ENCODE measurements around the gene CACNA1C. TPM values are rescaled to one million over a fixed set of nuclear protein-coding genes. Genes with fewer than 3 reads are reported as not detected.

Gene CACNA1C
- total and polyA plus RNA-seq, 2 of the 4 experiments (the other 2 are of a cell fraction) = 1.6 to 2.6 TPM

DNA sequence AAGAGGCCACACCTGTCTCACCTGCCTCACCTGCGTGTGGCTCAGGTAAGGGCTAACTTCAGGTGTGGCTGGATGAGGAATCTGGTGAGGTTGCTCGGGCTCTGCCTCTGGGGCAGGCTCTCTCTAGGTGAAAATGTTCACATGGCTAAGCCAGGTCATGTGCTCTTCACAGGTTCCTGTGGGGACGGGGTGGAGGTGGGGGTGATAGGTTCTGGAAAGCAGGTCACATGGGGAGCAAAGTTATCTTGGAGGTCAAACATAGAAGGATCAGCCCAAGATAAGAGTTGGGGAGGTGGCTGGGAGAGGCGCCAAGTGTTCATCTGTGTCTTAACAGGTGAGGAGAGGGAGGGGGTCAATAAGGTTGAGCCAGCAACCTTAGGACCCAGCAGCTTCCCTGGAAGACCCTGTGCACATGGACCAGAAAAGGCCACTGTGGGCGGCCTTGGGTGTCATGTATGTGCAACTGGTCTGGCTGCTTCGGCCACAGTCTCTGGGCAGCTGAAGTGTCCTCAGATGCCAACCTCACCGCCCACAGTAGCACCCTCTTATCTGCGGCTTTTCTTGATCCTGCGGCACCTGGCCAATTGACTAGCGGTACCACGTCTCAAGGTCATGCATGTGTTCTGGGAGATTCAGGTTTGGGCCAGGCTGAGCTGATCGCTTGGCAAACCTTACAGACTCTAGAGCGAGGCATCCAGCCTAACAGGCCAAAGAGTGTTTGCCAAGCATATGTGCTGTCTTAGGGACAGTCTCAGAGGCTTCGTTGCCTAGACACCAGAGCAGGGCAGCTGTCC, 60.5 kb downstream of the CACNA1C start (continued):
- TF ChIP-seq, protein P1, sequence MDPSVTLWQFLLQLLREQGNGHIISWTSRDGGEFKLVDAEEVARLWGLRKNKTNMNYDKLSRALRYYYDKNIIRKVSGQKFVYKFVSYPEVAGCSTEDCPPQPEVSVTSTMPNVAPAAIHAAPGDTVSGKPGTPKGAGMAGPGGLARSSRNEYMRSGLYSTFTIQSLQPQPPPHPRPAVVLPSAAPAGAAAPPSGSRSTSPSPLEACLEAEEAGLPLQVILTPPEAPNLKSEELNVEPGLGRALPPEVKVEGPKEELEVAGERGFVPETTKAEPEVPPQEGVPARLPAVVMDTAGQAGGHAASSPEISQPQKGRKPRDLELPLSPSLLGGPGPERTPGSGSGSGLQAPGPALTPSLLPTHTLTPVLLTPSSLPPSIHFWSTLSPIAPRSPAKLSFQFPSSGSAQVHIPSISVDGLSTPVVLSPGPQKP (IDR thresholded peaks at IDR 0.05; ENCODE audit: borderline replicate concordance, low read depth, low read length) = no peak

DNA sequence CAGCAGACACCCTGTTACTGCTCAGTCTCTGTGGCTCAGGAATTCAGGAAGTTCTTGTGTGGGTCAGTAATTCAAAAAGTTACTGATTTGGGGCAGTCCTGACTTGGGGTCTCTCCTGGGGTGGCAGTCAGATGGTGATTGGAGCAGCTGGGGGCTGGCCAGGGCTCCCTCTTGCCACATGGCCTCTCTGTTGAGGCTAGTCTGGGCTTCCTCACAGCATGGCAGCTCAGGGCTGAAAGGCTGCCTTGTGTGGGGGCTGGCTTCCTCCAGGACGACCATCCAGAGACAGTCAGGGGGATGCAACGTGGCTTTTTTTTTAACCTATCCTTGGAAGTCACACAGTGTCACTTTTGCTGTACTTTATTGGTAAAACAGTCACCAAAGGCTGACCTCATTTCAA, 61.3 kb downstream of the CACNA1C start:
- no peak overlapping the region for H2BK15ac ChIP-seq (ENCODE audit: low read depth, low read length)
- H3K4me3 ChIP-seq (ENCODE audit: insufficient read depth, low read depth, low read length) = no peak overlapping the region
- DNase-seq (no peak), ATAC-seq (ENCODE audit: low read depth) (no peak)
- no peaks in the 10 kb centered on the region for H3K9me3 ChIP-seq (ENCODE audit: control insufficient read depth, insufficient read depth, low read length)
- H2BK120ac ChIP-seq (ENCODE audit: low read depth, low read length) = no peak overlapping the region
- H4K91ac ChIP-seq (ENCODE audit: insufficient read depth, low read depth, low read length) = no peak overlapping the region
- H3K9ac ChIP-seq (ENCODE audit: low read depth, low read length) = no peak overlapping the region
- intact Hi-C loops (cut with micrococcal nuclease) = no loop called here
- H2AK5ac ChIP-seq (ENCODE audit: low read depth, low read length) = no peak overlapping the region
- no peak overlapping the region for H2BK5ac ChIP-seq (ENCODE audit: low read depth, low read length, poor library complexity, severe bottlenecking)
- no peak overlapping the region for H3K23ac ChIP-seq (ENCODE audit: low read depth, low read length)
- WGBS, 2 experiments (ENCODE audit: extremely low coverage in 2 of 2, insufficient read length in 1 of 2) = no CpG with 5 or more reads among the region's 2 CpGs
- no peak overlapping the region for H3K27ac ChIP-seq (ENCODE audit: insufficient read depth, low read length)
- no peak overlapping the region for H3K14ac ChIP-seq (replicated peaks; ENCODE audit: low read depth, low read length)
- H4K8ac ChIP-seq (ENCODE audit: low read depth in 2 of 2, low read length in 2 of 2) = no peak overlapping the region
- no peak overlapping the region for H2AFZ ChIP-seq (replicated peaks; ENCODE audit: low read length, poor library complexity)
- H3K36me3 ChIP-seq (ENCODE audit: control insufficient read depth, insufficient read depth, low read length) = peaks cover 11% of the 10 kb centered on the region; the same call in 1 of the 2 replicates
- H3K9me1 ChIP-seq (ENCODE audit: insufficient read depth, low read length) = 0 out of 2 replicates have a peak, but pooled peaks cover 4% of the 10 kb centered on the region
- peaks cover 4% of the 10 kb centered on the region; the same call in 1 of the 2 replicates for H3K4me1 ChIP-seq (ENCODE audit: control insufficient read depth, insufficient read depth, low read length)
- no peak overlapping the region for H3K4me2 ChIP-seq (ENCODE audit: low read depth, low read length)
- no peak overlapping the region for H2BK20ac ChIP-seq (ENCODE audit: low read depth, low read length)
- no peak overlapping the region for H3K18ac ChIP-seq (ENCODE audit: low read depth, low read length)
- H3K56ac ChIP-seq (ENCODE audit: extremely low read depth, insufficient read depth, low read length) = no peak overlapping the region
- CTCF ChIA-PET = interaction anchor here (0.7 kb wide), 1 partner anchor 144 kb away, joined by 3 read pairs; no protein-coding TSS in a partner anchor
- no peak overlapping the region for H2AK9ac ChIP-seq (replicated peaks; ENCODE audit: low read depth, low read length, poor library complexity)
- POLR2A ChIA-PET (ENCODE audit: unreplicated experiment) = no interaction called here
- in situ Hi-C loops (cut with MboI; ENCODE audit: low sequenced_read_pairs) = no loop called here
- dilution Hi-C loops (cut with HindIII; ENCODE audit: low sequenced_read_pairs, unreplicated experiment) = no loop called here
- H3K27me3 ChIP-seq (ENCODE audit: control insufficient read depth, insufficient read depth, low read length) = no peaks in the 10 kb centered on the region
- no peak overlapping the region for H4K5ac ChIP-seq (ENCODE audit: low read depth, low read length)
- H4K20me1 ChIP-seq (ENCODE audit: insufficient read depth, low read length) = peaks cover 9% of the 10 kb centered on the region
- peaks cover 3 to 8% of the 10 kb centered on the region in 2 experiments; a peak in 2 of 4 replicates for H3K79me1 ChIP-seq (ENCODE audit: low read depth in 1 of 2, low read length in 2 of 2)
- BruUV-seq (replicated peaks) = no TSS peak
- H3K4ac ChIP-seq (ENCODE audit: low read depth, low read length) = no peak overlapping the region
- TF ChIP-seq FOS (IDR thresholded peaks at IDR 0.05; ENCODE audit: low read depth, low read length) (no peak), MAZ (IDR thresholded peaks at IDR 0.05; ENCODE audit: borderline replicate concordance, low read depth, low read length) (no peak), CHD1 (IDR thresholded peaks at IDR 0.05; ENCODE audit: low read depth, low read length) (no peak), NFE2L2 (IDR thresholded peaks at IDR 0.05; ENCODE audit: low read depth, low read length) (no peak), SMC3 (IDR thresholded peaks at IDR 0.05; ENCODE audit: low read depth, low read length) (no peak), RCOR1 (IDR thresholded peaks at IDR 0.05; ENCODE audit: insufficient replicate concordance, low read length) (no peak), MAFK (IDR thresholded peaks at IDR 0.05; ENCODE audit: low read depth, low read length) (no peak), BHLHE40 (IDR thresholded peaks at IDR 0.05; ENCODE audit: low read depth, low read length) (no peak), MXI1 (IDR thresholded peaks at IDR 0.05; ENCODE audit: borderline replicate concordance, low read depth, low read length) (no peak), CEBPB (IDR thresholded peaks at IDR 0.05; ENCODE audit: low read depth, low read length) (no peak), RFX5 (IDR thresholded peaks at IDR 0.05; ENCODE audit: low read depth, low read length) (no peak)
- TF ChIP-seq, protein P2, sequence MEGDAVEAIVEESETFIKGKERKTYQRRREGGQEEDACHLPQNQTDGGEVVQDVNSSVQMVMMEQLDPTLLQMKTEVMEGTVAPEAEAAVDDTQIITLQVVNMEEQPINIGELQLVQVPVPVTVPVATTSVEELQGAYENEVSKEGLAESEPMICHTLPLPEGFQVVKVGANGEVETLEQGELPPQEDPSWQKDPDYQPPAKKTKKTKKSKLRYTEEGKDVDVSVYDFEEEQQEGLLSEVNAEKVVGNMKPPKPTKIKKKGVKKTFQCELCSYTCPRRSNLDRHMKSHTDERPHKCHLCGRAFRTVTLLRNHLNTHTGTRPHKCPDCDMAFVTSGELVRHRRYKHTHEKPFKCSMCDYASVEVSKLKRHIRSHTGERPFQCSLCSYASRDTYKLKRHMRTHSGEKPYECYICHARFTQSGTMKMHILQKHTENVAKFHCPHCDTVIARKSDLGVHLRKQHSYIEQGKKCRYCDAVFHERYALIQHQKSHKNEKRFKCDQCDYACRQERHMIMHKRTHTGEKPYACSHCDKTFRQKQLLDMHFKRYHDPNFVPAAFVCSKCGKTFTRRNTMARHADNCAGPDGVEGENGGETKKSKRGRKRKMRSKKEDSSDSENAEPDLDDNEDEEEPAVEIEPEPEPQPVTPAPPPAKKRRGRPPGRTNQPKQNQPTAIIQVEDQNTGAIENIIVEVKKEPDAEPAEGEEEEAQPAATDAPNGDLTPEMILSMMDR (conservative IDR thresholded peaks at IDR 0.05; ENCODE audit: low read depth, low read length) = no peak

All from IMR-90 (cell line).